ENCODE results near the gene ACHE.
A peak's percentile ranks its signal among the peaks of the same experiment; 100 is the strongest.

ACHE gene

DNA sequence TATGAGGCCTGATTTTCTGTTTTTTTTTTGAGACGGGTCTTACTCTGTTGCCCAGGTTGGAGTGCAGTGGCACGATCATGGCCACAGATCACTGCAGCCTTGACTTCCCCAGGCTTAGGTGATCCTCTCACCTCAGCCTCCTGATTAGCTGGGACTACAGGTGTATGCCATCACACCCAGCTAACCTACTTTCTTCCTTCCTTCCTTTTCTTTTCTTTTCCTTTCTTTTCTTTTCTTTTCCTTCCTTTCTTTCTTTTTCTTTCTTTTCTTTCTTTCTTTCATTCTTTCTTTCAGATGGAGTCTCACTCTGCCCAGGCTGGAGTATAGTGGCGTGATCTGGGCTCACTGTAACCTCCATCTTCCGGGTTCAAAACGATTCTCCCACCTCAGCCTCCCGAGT, 17.0 kb downstream of the ACHE start:
- no peak overlapping the region for H2AFZ ChIP-seq (ENCODE audit: low read depth, low read length)
- DNase-seq (no peak), ATAC-seq (ENCODE audit: insufficient read depth, low read depth) (no peak)
- no peak overlapping the region for H3K4me3 ChIP-seq (ENCODE audit: low read depth in 1 of 2, low read length in 2 of 2)
- peaks cover 72% of the 10 kb centered on the region for H4K20me1 ChIP-seq (ENCODE audit: insufficient read depth, low read length)
- H3K79me2 ChIP-seq (ENCODE audit: insufficient read depth, low read length) = peaks cover 89% of the 10 kb centered on the region
- TF ChIP-seq, protein P1, sequence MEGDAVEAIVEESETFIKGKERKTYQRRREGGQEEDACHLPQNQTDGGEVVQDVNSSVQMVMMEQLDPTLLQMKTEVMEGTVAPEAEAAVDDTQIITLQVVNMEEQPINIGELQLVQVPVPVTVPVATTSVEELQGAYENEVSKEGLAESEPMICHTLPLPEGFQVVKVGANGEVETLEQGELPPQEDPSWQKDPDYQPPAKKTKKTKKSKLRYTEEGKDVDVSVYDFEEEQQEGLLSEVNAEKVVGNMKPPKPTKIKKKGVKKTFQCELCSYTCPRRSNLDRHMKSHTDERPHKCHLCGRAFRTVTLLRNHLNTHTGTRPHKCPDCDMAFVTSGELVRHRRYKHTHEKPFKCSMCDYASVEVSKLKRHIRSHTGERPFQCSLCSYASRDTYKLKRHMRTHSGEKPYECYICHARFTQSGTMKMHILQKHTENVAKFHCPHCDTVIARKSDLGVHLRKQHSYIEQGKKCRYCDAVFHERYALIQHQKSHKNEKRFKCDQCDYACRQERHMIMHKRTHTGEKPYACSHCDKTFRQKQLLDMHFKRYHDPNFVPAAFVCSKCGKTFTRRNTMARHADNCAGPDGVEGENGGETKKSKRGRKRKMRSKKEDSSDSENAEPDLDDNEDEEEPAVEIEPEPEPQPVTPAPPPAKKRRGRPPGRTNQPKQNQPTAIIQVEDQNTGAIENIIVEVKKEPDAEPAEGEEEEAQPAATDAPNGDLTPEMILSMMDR (IDR thresholded peaks at IDR 0.05; ENCODE audit: borderline replicate concordance, extremely low read depth, low read length, poor library complexity, severe bottlenecking) = no peak
- TF ChIP-seq EZH2 (IDR thresholded peaks at IDR 0.05; ENCODE audit: borderline replicate concordance, low read depth, low read length, severe bottlenecking) = no peak
- H3K4me1 ChIP-seq (ENCODE audit: insufficient read depth, low read length) = peaks cover 50% of the 10 kb centered on the region
- H3K9me3 ChIP-seq (ENCODE audit: insufficient read depth, low read length, severe bottlenecking) = no peaks in the 10 kb centered on the region
- H3K9ac ChIP-seq (ENCODE audit: low read depth, low read length) = peak overlapping the region; percentile 22; the same call in 1 of the 2 replicates
- H3K27ac ChIP-seq (ENCODE audit: low read length) = no peak overlapping the region
- peaks cover 89% of the 10 kb centered on the region for H3K36me3 ChIP-seq (ENCODE audit: insufficient read depth, low read length)
- no peaks in the 10 kb centered on the region for H3K27me3 ChIP-seq (ENCODE audit: insufficient read depth, low read length, poor library complexity)
- peak overlapping the region; percentile 92; the same call in 1 of the 2 replicates for H3K4me2 ChIP-seq (ENCODE audit: insufficient read depth, low read length)

DNA sequence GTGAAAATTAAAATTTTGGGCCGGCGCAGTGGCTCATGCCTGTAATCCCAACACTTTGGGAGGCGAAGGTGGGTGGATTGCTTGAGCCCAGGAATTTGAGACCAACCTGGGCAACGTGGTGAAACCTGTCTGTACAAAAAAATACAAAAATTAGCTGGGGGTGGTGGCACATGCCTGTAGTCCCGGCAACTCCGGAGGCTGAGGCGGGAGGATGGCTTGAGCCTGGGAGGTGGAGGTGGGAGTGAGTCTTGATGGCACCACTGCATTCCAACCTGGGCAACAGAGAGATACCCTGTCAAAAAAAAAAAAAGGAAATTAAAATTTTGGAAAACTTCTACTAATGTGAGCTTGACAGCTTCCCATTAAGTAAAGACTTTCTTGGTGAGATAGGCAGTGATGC, 17.7 kb downstream of the ACHE start:
- Histone ChIP-seq H3K4me3 (ENCODE audit: low read depth in 1 of 2, low read length in 2 of 2) (no peak overlapping the region), H3K36me3 (ENCODE audit: insufficient read depth, low read length) (peaks cover 87% of the 10 kb centered on the region), H2AFZ (ENCODE audit: low read depth, low read length) (no peak overlapping the region), H3K4me1 (ENCODE audit: insufficient read depth, low read length) (peaks cover 52% of the 10 kb centered on the region), H3K4me2 (ENCODE audit: insufficient read depth, low read length) (peak overlapping the region; percentile 92; the same call in 1 of the 2 replicates), H3K9me3 (ENCODE audit: insufficient read depth, low read length, severe bottlenecking) (no peaks in the 10 kb centered on the region), H3K79me2 (ENCODE audit: insufficient read depth, low read length) (peaks cover 83% of the 10 kb centered on the region), H3K27me3 (ENCODE audit: insufficient read depth, low read length, poor library complexity) (no peaks in the 10 kb centered on the region), H4K20me1 (ENCODE audit: insufficient read depth, low read length) (peaks cover 66% of the 10 kb centered on the region), H3K9ac (ENCODE audit: low read depth, low read length) (peak overlapping the region; percentile 22), H3K27ac (ENCODE audit: low read length) (no peak overlapping the region)
- DNase-seq (no peak), ATAC-seq (ENCODE audit: insufficient read depth, low read depth) (no peak)
- no peak for TF ChIP-seq EZH2 (IDR thresholded peaks at IDR 0.05; ENCODE audit: borderline replicate concordance, low read depth, low read length, severe bottlenecking)
- TF ChIP-seq, protein P1 (IDR thresholded peaks at IDR 0.05; ENCODE audit: borderline replicate concordance, extremely low read depth, low read length, poor library complexity, severe bottlenecking) = no peak

DNA sequence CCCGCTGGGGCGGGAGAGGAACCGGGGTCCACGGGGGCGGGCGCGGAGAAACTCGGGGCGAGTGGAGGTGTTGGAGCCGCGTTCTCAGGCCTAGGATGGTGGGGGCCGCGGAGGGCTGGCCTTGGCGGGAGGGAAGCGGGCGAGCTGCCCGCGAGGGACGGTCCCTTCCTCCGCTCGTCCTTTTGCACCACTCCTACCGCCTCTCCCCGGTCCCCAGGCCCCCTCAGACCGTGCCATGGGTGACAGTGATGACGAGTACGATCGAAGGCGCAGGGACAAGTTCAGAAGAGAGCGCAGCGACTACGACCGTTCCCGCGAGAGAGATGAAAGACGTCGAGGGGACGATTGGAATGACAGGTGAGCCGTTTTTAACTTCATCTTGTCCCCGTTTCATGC, 20.3 kb downstream of the ACHE start:
- H3K4me1 ChIP-seq (ENCODE audit: insufficient read depth, low read length) = peaks cover 52% of the 10 kb centered on the region
- peak; percentile 52 for DNase-seq
- TF ChIP-seq EZH2 (IDR thresholded peaks at IDR 0.05; ENCODE audit: borderline replicate concordance, low read depth, low read length, severe bottlenecking) = no peak
- TF ChIP-seq, protein P1 (IDR thresholded peaks at IDR 0.05; ENCODE audit: borderline replicate concordance, extremely low read depth, low read length, poor library complexity, severe bottlenecking) = no peak
- peaks cover 43% of the 10 kb centered on the region for H4K20me1 ChIP-seq (ENCODE audit: insufficient read depth, low read length)
- ATAC-seq (ENCODE audit: insufficient read depth, low read depth) = peak; percentile 43
- peak overlapping the region; percentile 85 for H2AFZ ChIP-seq (ENCODE audit: low read depth, low read length)
- peak overlapping the region; percentile 100 for H3K27ac ChIP-seq (ENCODE audit: low read length)
- H3K27me3 ChIP-seq (ENCODE audit: insufficient read depth, low read length, poor library complexity) = no peaks in the 10 kb centered on the region
- peak overlapping the region; percentile 92 for H3K4me2 ChIP-seq (ENCODE audit: insufficient read depth, low read length)
- no peaks in the 10 kb centered on the region for H3K9me3 ChIP-seq (ENCODE audit: insufficient read depth, low read length, severe bottlenecking)
- H3K9ac ChIP-seq (ENCODE audit: low read depth, low read length) = peak overlapping the region; percentile 83
- peak overlapping the region; percentile 99 for H3K4me3 ChIP-seq (ENCODE audit: low read depth in 1 of 2, low read length in 2 of 2)
- H3K79me2 ChIP-seq (ENCODE audit: insufficient read depth, low read length) = peaks cover 66% of the 10 kb centered on the region
- H3K36me3 ChIP-seq (ENCODE audit: insufficient read depth, low read length) = peaks cover 85% of the 10 kb centered on the region

Measured in DND-41 (cell line).